ENCODE data around the gene KANSL1.

The KANSL1 gene

DNA sequence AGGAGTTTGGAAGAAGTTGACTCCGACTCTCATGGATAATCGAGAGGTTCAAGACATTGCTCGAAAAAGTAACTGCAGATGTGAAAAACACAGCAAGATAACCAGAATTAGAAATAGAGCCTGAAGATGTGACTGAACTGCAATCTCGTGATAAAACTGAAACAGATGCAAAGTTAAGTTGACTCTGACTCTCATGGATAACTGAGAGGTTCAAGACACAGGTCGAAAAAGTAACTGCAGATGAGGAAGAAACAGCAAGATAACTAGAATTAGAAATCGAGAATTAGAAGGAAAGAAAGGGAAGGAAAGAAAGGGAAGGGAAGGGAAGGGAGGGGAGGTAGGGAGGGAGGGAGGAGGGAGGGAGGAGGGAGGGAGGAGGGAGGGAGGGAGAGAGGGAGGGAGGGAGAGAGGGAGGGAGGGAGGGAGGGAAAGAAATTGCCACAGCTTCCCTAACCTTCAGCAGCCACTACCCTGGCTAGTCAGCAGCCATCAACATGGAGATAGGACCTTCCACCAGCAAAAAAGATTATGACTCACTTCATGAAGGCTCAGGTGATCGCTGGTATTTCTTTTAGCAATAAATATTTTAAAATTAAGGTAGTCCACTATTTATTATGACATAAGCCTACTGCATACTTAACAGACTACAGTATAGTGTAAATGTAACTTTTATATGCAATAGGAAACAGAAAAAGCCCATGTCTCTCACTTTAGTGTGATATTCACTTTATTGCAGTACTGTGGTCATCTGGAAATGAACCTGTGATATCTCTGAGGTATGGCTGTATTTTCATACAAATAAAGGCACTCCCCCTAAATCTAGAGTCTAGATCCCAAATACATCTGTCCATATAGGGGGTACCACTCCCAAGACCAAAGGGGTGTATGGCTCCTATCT lies 68.3 kb downstream of the KANSL1 start:
- peaks cover 10% of the 10 kb centered on the region for H3K4me1 ChIP-seq (ENCODE audit: insufficient read depth, poor library complexity, severe bottlenecking)
- no peaks in the 10 kb centered on the region for H3K9me3 ChIP-seq (ENCODE audit: severe bottlenecking)

DNA sequence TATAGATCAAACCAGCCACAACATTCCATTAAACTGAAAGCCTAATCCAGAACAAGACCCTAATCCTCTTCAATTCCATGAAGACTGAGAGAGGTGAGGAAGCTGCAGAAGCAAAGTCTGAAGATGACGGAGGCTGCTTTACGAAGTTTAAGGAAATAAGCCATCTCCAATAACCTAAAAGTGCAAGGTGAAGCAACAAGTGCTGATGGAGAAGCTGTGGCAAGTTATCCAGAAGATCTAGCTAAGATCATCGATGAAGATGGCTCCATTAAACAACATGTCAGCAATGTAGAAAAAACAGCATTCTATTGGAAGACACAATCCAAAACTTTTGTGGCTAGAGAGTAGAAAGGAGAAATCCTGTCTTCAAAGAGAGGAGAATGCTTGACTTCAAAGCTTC lies 69.6 kb downstream of the KANSL1 start:
- TF ChIP-seq, protein P1, sequence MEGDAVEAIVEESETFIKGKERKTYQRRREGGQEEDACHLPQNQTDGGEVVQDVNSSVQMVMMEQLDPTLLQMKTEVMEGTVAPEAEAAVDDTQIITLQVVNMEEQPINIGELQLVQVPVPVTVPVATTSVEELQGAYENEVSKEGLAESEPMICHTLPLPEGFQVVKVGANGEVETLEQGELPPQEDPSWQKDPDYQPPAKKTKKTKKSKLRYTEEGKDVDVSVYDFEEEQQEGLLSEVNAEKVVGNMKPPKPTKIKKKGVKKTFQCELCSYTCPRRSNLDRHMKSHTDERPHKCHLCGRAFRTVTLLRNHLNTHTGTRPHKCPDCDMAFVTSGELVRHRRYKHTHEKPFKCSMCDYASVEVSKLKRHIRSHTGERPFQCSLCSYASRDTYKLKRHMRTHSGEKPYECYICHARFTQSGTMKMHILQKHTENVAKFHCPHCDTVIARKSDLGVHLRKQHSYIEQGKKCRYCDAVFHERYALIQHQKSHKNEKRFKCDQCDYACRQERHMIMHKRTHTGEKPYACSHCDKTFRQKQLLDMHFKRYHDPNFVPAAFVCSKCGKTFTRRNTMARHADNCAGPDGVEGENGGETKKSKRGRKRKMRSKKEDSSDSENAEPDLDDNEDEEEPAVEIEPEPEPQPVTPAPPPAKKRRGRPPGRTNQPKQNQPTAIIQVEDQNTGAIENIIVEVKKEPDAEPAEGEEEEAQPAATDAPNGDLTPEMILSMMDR (IDR thresholded peaks at IDR 0.05; ENCODE audit: poor library complexity, severe bottlenecking), result no peak
- DNase-seq (ENCODE audit: low spot score) (no peak), ATAC-seq (ENCODE audit: low read depth) (no peak)
- Histone ChIP-seq H3K9me3 (ENCODE audit: severe bottlenecking) (no peaks in the 10 kb centered on the region), H3K27me3 (ENCODE audit: insufficient read depth, poor library complexity, severe bottlenecking) (no peaks in the 10 kb centered on the region), H3K36me3 (ENCODE audit: low read depth) (peaks cover 15% of the 10 kb centered on the region), H3K27ac (ENCODE audit: poor library complexity, severe bottlenecking) (no peak overlapping the region), H3K4me1 (ENCODE audit: insufficient read depth, poor library complexity, severe bottlenecking) (peaks cover 10% of the 10 kb centered on the region), H3K4me3 (ENCODE audit: severe bottlenecking) (no peak overlapping the region)

More for the DNA sequence above, 68.3 kb downstream of the KANSL1 start:
- Histone ChIP-seq H3K27me3 (ENCODE audit: insufficient read depth, poor library complexity, severe bottlenecking) (no peaks in the 10 kb centered on the region), H3K27ac (ENCODE audit: poor library complexity, severe bottlenecking) (no peak overlapping the region), H3K4me3 (ENCODE audit: severe bottlenecking) (no peak overlapping the region), H3K36me3 (ENCODE audit: low read depth) (peaks cover 15% of the 10 kb centered on the region)
- DNase-seq (ENCODE audit: low spot score), result no peak
- ATAC-seq (ENCODE audit: low read depth), result peak; percentile 47; the same call in 2 of the 3 replicates
- TF ChIP-seq, protein P1 (IDR thresholded peaks at IDR 0.05; ENCODE audit: poor library complexity, severe bottlenecking), result no peak

DNA sequence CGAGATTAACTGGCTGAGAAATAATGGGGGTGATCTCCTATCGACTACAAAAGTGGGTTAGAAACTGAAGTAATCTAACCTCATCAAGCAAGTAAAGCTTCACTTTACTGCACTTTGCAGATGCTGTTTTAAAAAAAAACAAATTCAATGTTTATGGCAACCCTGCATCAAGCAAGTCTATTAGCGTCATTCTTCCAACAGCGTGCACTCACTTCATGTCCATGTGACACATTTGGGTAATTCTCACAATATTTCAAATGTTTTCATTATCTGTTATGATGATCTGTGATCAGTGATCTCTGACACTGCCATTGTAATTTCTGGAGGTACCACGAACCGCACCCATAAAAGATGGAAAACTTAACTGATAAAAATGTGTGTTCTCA lies 70.8 kb downstream of the KANSL1 start:
- ATAC-seq (ENCODE audit: low read depth), result no peak
- Histone ChIP-seq H3K36me3 (ENCODE audit: low read depth) (peaks cover 11% of the 10 kb centered on the region), H3K4me3 (ENCODE audit: severe bottlenecking) (no peak overlapping the region), H3K9me3 (ENCODE audit: severe bottlenecking) (no peaks in the 10 kb centered on the region), H3K27ac (ENCODE audit: poor library complexity, severe bottlenecking) (no peak overlapping the region), H3K4me1 (ENCODE audit: insufficient read depth, poor library complexity, severe bottlenecking) (peaks cover 10% of the 10 kb centered on the region), H3K27me3 (ENCODE audit: insufficient read depth, poor library complexity, severe bottlenecking) (no peaks in the 10 kb centered on the region)
- TF ChIP-seq, protein P1 (IDR thresholded peaks at IDR 0.05; ENCODE audit: poor library complexity, severe bottlenecking), result no peak
- no peak for DNase-seq (ENCODE audit: low spot score)

DNA sequence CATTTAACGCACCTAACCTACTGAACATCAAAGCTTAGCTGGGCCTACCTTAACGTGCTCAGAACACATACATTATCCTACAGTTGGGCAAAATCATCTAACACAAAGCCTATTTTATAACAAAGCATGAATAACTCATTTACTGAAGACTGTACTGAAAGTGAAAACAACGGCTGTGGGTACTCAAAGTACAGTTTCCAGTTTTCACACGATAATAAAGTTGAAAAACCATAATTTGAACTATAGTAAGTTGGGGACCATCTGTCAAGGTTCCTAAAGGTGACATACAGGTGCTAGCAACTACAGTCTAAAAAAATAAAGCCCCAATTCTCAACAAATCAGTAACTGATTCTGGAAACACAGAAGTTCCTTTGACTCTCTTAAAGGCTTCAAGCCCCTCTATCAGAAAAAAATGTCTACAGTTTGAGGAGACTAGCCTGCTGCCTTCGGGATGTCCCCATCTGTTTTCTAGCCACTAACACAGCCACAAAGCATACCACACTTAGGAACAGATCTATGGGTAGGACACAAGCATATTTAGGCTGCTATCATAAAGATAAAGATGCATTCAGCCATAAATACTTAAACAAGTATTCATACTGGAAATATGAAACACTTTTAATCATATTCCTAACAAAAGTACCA lies 71.3 kb downstream of the KANSL1 start:
- Histone ChIP-seq H3K4me1 (ENCODE audit: insufficient read depth, poor library complexity, severe bottlenecking) (peaks cover 10% of the 10 kb centered on the region), H3K27me3 (ENCODE audit: insufficient read depth, poor library complexity, severe bottlenecking) (no peaks in the 10 kb centered on the region), H3K27ac (ENCODE audit: poor library complexity, severe bottlenecking) (no peak overlapping the region), H3K4me3 (ENCODE audit: severe bottlenecking) (no peak overlapping the region), H3K9me3 (ENCODE audit: severe bottlenecking) (no peaks in the 10 kb centered on the region), H3K36me3 (ENCODE audit: low read depth) (peaks cover 10% of the 10 kb centered on the region)
- no peak for DNase-seq (ENCODE audit: low spot score)
- no peak for ATAC-seq (ENCODE audit: low read depth)
- TF ChIP-seq, protein P1 (IDR thresholded peaks at IDR 0.05; ENCODE audit: poor library complexity, severe bottlenecking), result no peak

All from RWPE2 (cell line).